ENCODE results near the gene EFNA3. TPM values are rescaled to one million over a fixed set of nuclear protein-coding genes. Genes with fewer than 3 reads are reported as not detected.

Gene EFNA3
- polyA plus RNA-seq, 3 donors = 0.45 to 1.7 (median 0.92) TPM

DNA sequence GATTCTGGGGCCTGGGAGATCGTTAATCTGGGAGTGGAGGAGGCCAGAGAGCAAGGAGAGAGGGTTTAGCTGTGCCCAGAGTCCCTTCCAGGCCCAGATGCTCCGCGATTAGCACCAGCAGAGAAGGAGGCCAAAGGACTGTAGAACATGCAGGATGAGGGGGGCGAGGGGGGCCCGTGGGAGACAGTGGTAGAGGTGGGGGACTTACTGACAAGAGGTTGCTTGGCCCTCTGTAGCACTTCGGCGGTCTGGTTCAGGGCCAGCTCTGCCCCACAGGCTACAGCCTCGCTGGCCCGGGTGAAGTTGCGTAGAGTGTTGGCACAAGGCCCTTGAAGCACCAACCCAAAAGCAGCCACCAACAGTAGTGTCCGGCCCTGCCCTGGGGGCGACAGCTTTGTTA, 45.8 kb upstream of the EFNA3 start:
- no peaks in the 10 kb centered on the region for H3K27me3 ChIP-seq (ENCODE audit: control insufficient read depth in 2 of 2, insufficient read depth in 2 of 2, low read length in 2 of 2)
- WGBS (ENCODE audit: insufficient coverage) = 93% methylated on average over 9 of the region's 12 CpGs
- Mint-ChIP-seq H3K36me3 (peaks cover 0 to 3% of the 10 kb centered on the region in 2 donors), H3K9me3 (peaks cover 0 to 1% (median 0%) of the 10 kb centered on the region in 7 donors), H3K27me3 (ENCODE audit: low read depth in 3 of 3) (peaks cover 4 to 10% (median 5%) of the 10 kb centered on the region in 3 donors), H3K27ac (no peak overlapping the region), H3K4me3 (peak overlapping the region in 1 of 2 donors; percentile 15), H3K4me1 (peaks cover 34% of the 10 kb centered on the region)
- H3K4me2 ChIP-seq (replicated peaks; ENCODE audit: extremely low read depth, low read length, poor library complexity, severe bottlenecking) = no peak overlapping the region
- intact Hi-C loops (cut with micrococcal nuclease) = no loop called here
- H3K9ac ChIP-seq (ENCODE audit: insufficient read depth, low read length, poor library complexity, severe bottlenecking) = no peak overlapping the region
- DNase-seq = no peak
- TF ChIP-seq, protein P1, sequence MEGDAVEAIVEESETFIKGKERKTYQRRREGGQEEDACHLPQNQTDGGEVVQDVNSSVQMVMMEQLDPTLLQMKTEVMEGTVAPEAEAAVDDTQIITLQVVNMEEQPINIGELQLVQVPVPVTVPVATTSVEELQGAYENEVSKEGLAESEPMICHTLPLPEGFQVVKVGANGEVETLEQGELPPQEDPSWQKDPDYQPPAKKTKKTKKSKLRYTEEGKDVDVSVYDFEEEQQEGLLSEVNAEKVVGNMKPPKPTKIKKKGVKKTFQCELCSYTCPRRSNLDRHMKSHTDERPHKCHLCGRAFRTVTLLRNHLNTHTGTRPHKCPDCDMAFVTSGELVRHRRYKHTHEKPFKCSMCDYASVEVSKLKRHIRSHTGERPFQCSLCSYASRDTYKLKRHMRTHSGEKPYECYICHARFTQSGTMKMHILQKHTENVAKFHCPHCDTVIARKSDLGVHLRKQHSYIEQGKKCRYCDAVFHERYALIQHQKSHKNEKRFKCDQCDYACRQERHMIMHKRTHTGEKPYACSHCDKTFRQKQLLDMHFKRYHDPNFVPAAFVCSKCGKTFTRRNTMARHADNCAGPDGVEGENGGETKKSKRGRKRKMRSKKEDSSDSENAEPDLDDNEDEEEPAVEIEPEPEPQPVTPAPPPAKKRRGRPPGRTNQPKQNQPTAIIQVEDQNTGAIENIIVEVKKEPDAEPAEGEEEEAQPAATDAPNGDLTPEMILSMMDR (IDR thresholded peaks at IDR 0.05) = no peak
- H3K4me3 ChIP-seq (replicated peaks in 1 of 3; ENCODE audit: low read depth in 2 of 3, low read length in 3 of 3) = no peak overlapping the region
- no peak overlapping the region for H2AFZ ChIP-seq (ENCODE audit: insufficient read depth, low read depth, low read length, poor library complexity, severe bottlenecking)
- H3K79me2 ChIP-seq (ENCODE audit: insufficient read depth, low read length) = no peaks in the 10 kb centered on the region
- no peaks in the 10 kb centered on the region for H3K9me3 ChIP-seq (replicated peaks in 1 of 2; ENCODE audit: control insufficient read depth in 1 of 2, insufficient read depth in 1 of 2, low read length in 2 of 2)
- H3K4me1 ChIP-seq (ENCODE audit: control insufficient read depth in 1 of 2, insufficient read depth in 2 of 2, low read length in 2 of 2) = peaks cover 28 to 31% of the 10 kb centered on the region in 2 donors
- H3K27ac ChIP-seq (ENCODE audit: low read depth in 1 of 2, low read length in 2 of 2) = no peak overlapping the region
- H3K36me3 ChIP-seq (replicated peaks in 1 of 2; ENCODE audit: control insufficient read depth in 1 of 2, insufficient read depth in 2 of 2, low read length in 2 of 2) = no peaks in the 10 kb centered on the region
- H4K20me1 ChIP-seq (ENCODE audit: insufficient read depth, low read length) = no peaks in the 10 kb centered on the region

DNA sequence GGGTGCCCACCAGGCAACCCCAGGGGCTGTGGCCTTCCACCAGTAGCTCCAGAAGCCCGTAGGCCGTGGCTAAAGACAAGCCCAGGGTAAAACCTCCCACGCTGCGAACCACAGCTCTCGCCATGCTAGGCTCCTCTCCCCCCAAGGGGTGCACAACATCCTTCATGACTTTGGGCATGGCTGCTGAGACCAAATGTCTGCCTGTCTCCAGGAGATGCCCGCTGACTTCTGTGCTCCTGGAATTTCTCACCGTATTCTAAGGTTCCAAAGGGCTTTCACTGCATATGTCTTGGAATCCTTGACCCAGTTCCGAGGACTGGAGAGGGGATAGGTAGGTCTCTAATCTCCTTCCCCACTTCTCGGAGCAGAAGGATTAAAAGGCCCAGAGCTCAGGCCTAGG, 45.1 kb upstream of the EFNA3 start, which contains the start of the genes DCST1 and DCST2:
Gene DCST1 (plus strand): TSS at position 301 of the 400 bp plus-strand sequence. CDS start 213 bp downstream, outside the sequence.
Gene DCST2 (minus strand): TSS at position 258 of the 400 bp plus-strand sequence. CDS start 80 bp downstream, at position 178.
- Mint-ChIP-seq H3K4me1 (peaks cover 32% of the 10 kb centered on the region), H3K4me3 (peak within 1 kb of the TSS in 1 of 2 donors; percentile 15), H3K27me3 (ENCODE audit: low read depth in 3 of 3) (peaks cover 8 to 12% (median 12%) of the 10 kb centered on the region in 3 donors), H3K27ac (no peak within 1 kb of the TSS), H3K36me3 (peaks cover 0 to 3% of the 10 kb centered on the region in 2 donors), H3K9me3 (peaks cover 0 to 1% (median 0%) of the 10 kb centered on the region in 7 donors)
- no peak within 1 kb of the TSS for H3K4me2 ChIP-seq (replicated peaks; ENCODE audit: extremely low read depth, low read length, poor library complexity, severe bottlenecking)
- H3K27me3 ChIP-seq (ENCODE audit: control insufficient read depth in 2 of 2, insufficient read depth in 2 of 2, low read length in 2 of 2) = no peaks in the 10 kb centered on the region
- DNase-seq = no peak
- H3K9ac ChIP-seq (ENCODE audit: insufficient read depth, low read length, poor library complexity, severe bottlenecking) = no peak within 1 kb of the TSS
- H3K4me3 ChIP-seq (replicated peaks in 1 of 3; ENCODE audit: low read depth in 2 of 3, low read length in 3 of 3) = no peak within 1 kb of the TSS
- no peak within 1 kb of the TSS for H3K27ac ChIP-seq (ENCODE audit: low read depth in 1 of 2, low read length in 2 of 2)
- H4K20me1 ChIP-seq (ENCODE audit: insufficient read depth, low read length) = no peaks in the 10 kb centered on the region
- intact Hi-C loops (cut with micrococcal nuclease) = no loop called here
- no peak within 1 kb of the TSS for H2AFZ ChIP-seq (ENCODE audit: insufficient read depth, low read depth, low read length, poor library complexity, severe bottlenecking)
- no peaks in the 10 kb centered on the region for H3K36me3 ChIP-seq (replicated peaks in 1 of 2; ENCODE audit: control insufficient read depth in 1 of 2, insufficient read depth in 2 of 2, low read length in 2 of 2)
- no peaks in the 10 kb centered on the region for H3K9me3 ChIP-seq (replicated peaks in 1 of 2; ENCODE audit: control insufficient read depth in 1 of 2, insufficient read depth in 1 of 2, low read length in 2 of 2)
- 89% methylated on average over 5 of the region's 9 CpGs for WGBS (ENCODE audit: insufficient coverage)
- no peaks in the 10 kb centered on the region for H3K79me2 ChIP-seq (ENCODE audit: insufficient read depth, low read length)
- TF ChIP-seq, protein P1 (IDR thresholded peaks at IDR 0.05) = no peak
- peaks cover 26 to 28% of the 10 kb centered on the region in 2 donors for H3K4me1 ChIP-seq (ENCODE audit: control insufficient read depth in 1 of 2, insufficient read depth in 2 of 2, low read length in 2 of 2)

All from CD14-positive monocyte (primary cell).